OCI-LY1 (cell line): ENCODE data around the gene MMP12.
"Not testable (repeated sequence)": the region's sequence is repeated elsewhere in the genome, so short reads cannot be mapped to it uniquely, and the experiment has no call there.

Experiments
- CTCF ChIP-seq: fragments of 200-600 bp; sonication (generic), shearing (Covaris generic); IDR thresholded peaks from 2 replicates; pipeline ENCODE4 v1.5.1; 2017; ENCODE audit warnings: mild to moderate bottlenecking, antibody characterized with exemption, low read length, moderate library complexity, mixed read lengths
- EZH2 ChIP-seq: fragments of 200-600 bp; sonication (generic), shearing (Covaris generic); IDR thresholded peaks from 2 replicates; pipeline ENCODE4 v1.8.0; 2017; ENCODE audit warnings: borderline replicate concordance, mixed run types, mild to moderate bottlenecking, antibody characterized with exemption, low read length, moderate library complexity, mixed read lengths

DNA sequence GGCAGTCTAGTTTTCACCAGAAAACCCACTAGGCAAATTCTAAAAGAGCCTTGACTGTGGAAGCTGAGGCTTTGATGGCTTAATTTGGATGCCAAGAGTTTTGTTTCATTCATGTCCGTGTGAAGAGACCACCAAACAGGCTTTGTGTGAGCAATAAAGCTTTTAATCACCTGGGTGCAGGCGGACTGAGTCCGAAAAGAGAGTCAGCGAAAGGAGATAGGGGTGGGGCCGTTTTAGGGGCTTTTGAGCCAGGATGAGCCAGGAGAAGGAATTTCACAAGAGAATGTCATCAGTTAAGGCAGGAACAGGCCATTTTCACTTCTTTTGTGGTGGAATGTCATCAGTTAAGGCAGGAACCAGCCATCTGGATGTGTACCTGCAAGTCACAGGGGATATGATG, 29.1 kb upstream of the MMP12 start:
- TF ChIP-seq CTCF, EZH2: not testable (repeated sequence)
